Measurements from ENCODE around the gene ITSN2. TPM values are rescaled to one million over a fixed set of nuclear protein-coding genes. Genes with fewer than 3 reads are reported as not detected.

ITSN2 gene
- total RNA-seq, 1 donor from 2014 or later = 10.4 TPM

DNA sequence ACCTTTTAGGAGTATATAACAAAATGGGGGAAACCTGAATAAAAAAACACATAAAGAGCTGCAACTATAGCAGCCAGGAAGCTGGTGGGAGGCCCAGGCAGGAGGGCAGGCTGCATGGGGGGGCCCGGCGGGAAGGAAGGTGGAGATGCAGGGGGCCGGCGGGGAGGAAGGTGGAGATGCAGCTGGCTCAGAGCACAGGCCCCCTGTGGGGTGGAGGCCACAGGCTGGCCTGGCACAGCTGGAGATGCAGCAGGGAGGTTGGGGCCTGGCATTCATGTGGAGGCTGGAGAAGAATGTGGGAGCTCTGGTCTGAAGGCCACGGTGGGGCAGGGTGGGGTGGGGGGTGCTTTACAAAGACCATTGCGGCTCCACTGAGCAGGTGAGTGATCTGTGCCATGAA is 154.1 kb downstream of the ITSN2 start:
- Mint-ChIP-seq H3K27me3 (ENCODE audit: insufficient read depth, low read depth) (peaks cover 2% of the 10 kb centered on the region), H3K36me3 (peaks cover 5% of the 10 kb centered on the region), H3K4me3 (peak overlapping the region; percentile 52), H3K4me1 (peaks cover 30% of the 10 kb centered on the region), H3K27ac (peak overlapping the region; percentile 69), H3K9me3 (no peaks in the 10 kb centered on the region)
- no peak for DNase-seq (ENCODE audit: low spot score)
- H3K4me1 ChIP-seq = peaks cover 12% of the 10 kb centered on the region
- H3F3A ChIP-seq (ENCODE audit: low read depth) = no peaks in the 10 kb centered on the region
- H3K9me3 ChIP-seq (ENCODE audit: low read depth) = no peaks in the 10 kb centered on the region
- H3K4me3 ChIP-seq = no peak overlapping the region
- H3K27me3 ChIP-seq = no peaks in the 10 kb centered on the region
- H3K27ac ChIP-seq = no peak overlapping the region
- H3K9ac ChIP-seq = no peak overlapping the region
- no peaks in the 10 kb centered on the region for H4K20me1 ChIP-seq (ENCODE audit: low read depth)
- no peak overlapping the region for H2AFZ ChIP-seq (replicated peaks)
- TF ChIP-seq EZH2 (IDR thresholded peaks at IDR 0.05) (no peak), EZH2phosphoT487 (IDR thresholded peaks at IDR 0.05) (no peak)
- TF ChIP-seq, protein P1, sequence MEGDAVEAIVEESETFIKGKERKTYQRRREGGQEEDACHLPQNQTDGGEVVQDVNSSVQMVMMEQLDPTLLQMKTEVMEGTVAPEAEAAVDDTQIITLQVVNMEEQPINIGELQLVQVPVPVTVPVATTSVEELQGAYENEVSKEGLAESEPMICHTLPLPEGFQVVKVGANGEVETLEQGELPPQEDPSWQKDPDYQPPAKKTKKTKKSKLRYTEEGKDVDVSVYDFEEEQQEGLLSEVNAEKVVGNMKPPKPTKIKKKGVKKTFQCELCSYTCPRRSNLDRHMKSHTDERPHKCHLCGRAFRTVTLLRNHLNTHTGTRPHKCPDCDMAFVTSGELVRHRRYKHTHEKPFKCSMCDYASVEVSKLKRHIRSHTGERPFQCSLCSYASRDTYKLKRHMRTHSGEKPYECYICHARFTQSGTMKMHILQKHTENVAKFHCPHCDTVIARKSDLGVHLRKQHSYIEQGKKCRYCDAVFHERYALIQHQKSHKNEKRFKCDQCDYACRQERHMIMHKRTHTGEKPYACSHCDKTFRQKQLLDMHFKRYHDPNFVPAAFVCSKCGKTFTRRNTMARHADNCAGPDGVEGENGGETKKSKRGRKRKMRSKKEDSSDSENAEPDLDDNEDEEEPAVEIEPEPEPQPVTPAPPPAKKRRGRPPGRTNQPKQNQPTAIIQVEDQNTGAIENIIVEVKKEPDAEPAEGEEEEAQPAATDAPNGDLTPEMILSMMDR (IDR thresholded peaks at IDR 0.05) = no peak
- H3K36me3 ChIP-seq = no peaks in the 10 kb centered on the region
- no peaks in the 10 kb centered on the region for H3K79me2 ChIP-seq (ENCODE audit: low read depth)
- no peak overlapping the region for H3K4me2 ChIP-seq

DNA sequence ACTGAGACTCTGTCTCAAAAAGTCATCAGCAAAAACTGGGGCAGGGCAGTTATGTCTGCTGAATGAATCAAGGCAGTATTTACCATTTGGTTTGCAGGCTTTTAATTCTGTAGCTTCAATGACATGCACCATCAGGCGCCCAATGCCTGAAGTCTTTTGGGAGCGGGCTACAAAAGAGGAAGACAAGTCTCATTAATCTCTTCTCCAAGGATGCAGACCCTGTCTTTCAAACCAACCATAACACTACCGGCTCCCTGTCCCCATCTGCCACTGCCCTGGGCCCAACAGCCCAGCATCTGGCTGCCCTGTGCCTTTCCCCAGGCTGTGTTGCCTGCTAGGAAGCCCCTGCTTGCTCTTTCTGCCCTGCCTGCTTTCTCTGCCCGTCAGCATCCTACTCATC is 155.2 kb downstream of the ITSN2 start:
- H3K27me3 ChIP-seq = no peaks in the 10 kb centered on the region
- Mint-ChIP-seq H3K4me3 (no peak overlapping the region), H3K36me3 (peaks cover 5% of the 10 kb centered on the region), H3K9me3 (no peaks in the 10 kb centered on the region), H3K27ac (no peak overlapping the region), H3K27me3 (ENCODE audit: insufficient read depth, low read depth) (peaks cover 4% of the 10 kb centered on the region), H3K4me1 (peaks cover 30% of the 10 kb centered on the region)
- H3K4me2 ChIP-seq = no peak overlapping the region
- H3K4me1 ChIP-seq = peaks cover 12% of the 10 kb centered on the region
- no peak overlapping the region for H3K9ac ChIP-seq
- no peak overlapping the region for H3K4me3 ChIP-seq
- no peaks in the 10 kb centered on the region for H3K79me2 ChIP-seq (ENCODE audit: low read depth)
- H2AFZ ChIP-seq (replicated peaks) = no peak overlapping the region
- H3K27ac ChIP-seq = no peak overlapping the region
- no peaks in the 10 kb centered on the region for H3K36me3 ChIP-seq
- H3K9me3 ChIP-seq (ENCODE audit: low read depth) = no peaks in the 10 kb centered on the region
- H4K20me1 ChIP-seq (ENCODE audit: low read depth) = no peaks in the 10 kb centered on the region
- TF ChIP-seq, protein P1 (IDR thresholded peaks at IDR 0.05) = no peak
- TF ChIP-seq EZH2 (IDR thresholded peaks at IDR 0.05) (no peak), EZH2phosphoT487 (IDR thresholded peaks at IDR 0.05) (no peak)
- no peak for DNase-seq (ENCODE audit: low spot score)
- H3F3A ChIP-seq (ENCODE audit: low read depth) = no peaks in the 10 kb centered on the region

DNA sequence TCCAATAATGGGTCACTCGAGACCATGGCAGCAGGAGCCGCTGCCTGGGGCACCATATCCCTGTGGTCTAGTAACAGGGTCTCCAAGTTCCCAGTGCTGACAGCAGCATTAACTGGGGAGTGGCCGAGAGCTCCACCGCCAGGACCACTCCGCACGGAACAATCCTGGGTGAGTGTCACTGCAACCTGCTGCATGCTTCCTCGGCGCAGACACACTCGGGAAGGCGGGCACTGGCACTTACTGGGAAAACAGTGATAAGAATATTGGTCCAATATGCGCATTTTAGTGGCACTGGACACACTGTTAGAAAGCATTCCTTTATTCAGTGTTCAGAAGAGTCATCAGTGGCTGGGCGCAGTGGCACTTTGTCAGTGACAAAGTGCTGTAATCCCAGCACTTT is 155.8 kb downstream of the ITSN2 start:
- Mint-ChIP-seq H3K27me3 (ENCODE audit: insufficient read depth, low read depth) (peaks cover 7% of the 10 kb centered on the region), H3K4me1 (peaks cover 28% of the 10 kb centered on the region), H3K27ac (no peak overlapping the region), H3K9me3 (no peaks in the 10 kb centered on the region), H3K4me3 (no peak overlapping the region), H3K36me3 (peaks cover 5% of the 10 kb centered on the region)
- Histone ChIP-seq H3K79me2 (ENCODE audit: low read depth) (no peaks in the 10 kb centered on the region), H3K4me1 (peaks cover 12% of the 10 kb centered on the region), H3K9me3 (ENCODE audit: low read depth) (no peaks in the 10 kb centered on the region), H3K4me3 (no peak overlapping the region), H3K27ac (no peak overlapping the region), H3K36me3 (no peaks in the 10 kb centered on the region), H3K9ac (no peak overlapping the region), H3K4me2 (no peak overlapping the region), H3F3A (ENCODE audit: low read depth) (no peaks in the 10 kb centered on the region), H3K27me3 (no peaks in the 10 kb centered on the region), H2AFZ (replicated peaks) (no peak overlapping the region), H4K20me1 (ENCODE audit: low read depth) (no peaks in the 10 kb centered on the region)
- no peak for TF ChIP-seq EZH2 (IDR thresholded peaks at IDR 0.05)
- TF ChIP-seq EZH2phosphoT487 (IDR thresholded peaks at IDR 0.05) = no peak
- TF ChIP-seq, protein P1 (IDR thresholded peaks at IDR 0.05) = no peak
- DNase-seq (ENCODE audit: low spot score) = no peak

Measured in neural progenitor cell (in vitro differentiated cells).